Liver (tissue), 9 donors: ENCODE results near the gene ABCC5. TPM values are rescaled to one million over a fixed set of nuclear protein-coding genes. Genes with fewer than 3 reads are reported as not detected.

ENCODE experiments used
- DNase-seq: peaks from one replicate; pipeline ENCODE4 v3.0.0-alpha.2; 2017; ENCODE audit warnings: low spot score
- H3K27ac ChIP-seq, 2 donors: one replicate each; pipeline ENCODE4 v1.7.0; 2013; ENCODE audit warnings: inconsistent platforms in 2 of 2, low read length in 2 of 2, control low read depth in 1 of 2, low read depth in 1 of 2, mild to moderate bottlenecking in 1 of 2
- H3K27me3 ChIP-seq, 4 donors: one replicate each; pipeline versions ENCODE4 v1.6.1 to v1.7.0; 2013; ENCODE audit warnings: low read length in 3 of 4, inconsistent platforms in 1 of 4, mild to moderate bottlenecking in 1 of 4, moderate library complexity in 1 of 4; ENCODE audit not compliant: control insufficient read depth in 4 of 4, insufficient read depth in 4 of 4
- H3K36me3 ChIP-seq, 4 donors: one replicate each; pipeline versions ENCODE4 v1.6.1 to v1.7.0; 2013; ENCODE audit warnings: low read length in 3 of 4, mild to moderate bottlenecking in 3 of 4, low read depth in 1 of 4, moderate library complexity in 1 of 4; ENCODE audit not compliant: control insufficient read depth in 4 of 4, insufficient read depth in 3 of 4
- H3K4me1 ChIP-seq, 4 donors: one replicate each; pipeline versions ENCODE4 v1.6.1 to v1.7.0; 2013; ENCODE audit warnings: low read length in 3 of 4, mild to moderate bottlenecking in 3 of 4, moderate library complexity in 1 of 4; ENCODE audit not compliant: control insufficient read depth in 4 of 4, insufficient read depth in 4 of 4
- H3K4me3 ChIP-seq, 3 donors: one replicate each; pipeline versions ENCODE4 v1.6.1 to v1.7.0; 2013; ENCODE audit warnings: low read length in 3 of 3, control low read depth in 1 of 3, low read depth in 1 of 3, mild to moderate bottlenecking in 1 of 3
- H3K9ac ChIP-seq, 2 donors: one replicate each; pipeline ENCODE4 v1.7.0; 2013; ENCODE audit warnings: low read length in 2 of 2, mild to moderate bottlenecking in 2 of 2, moderate library complexity in 2 of 2, control low read depth in 1 of 2, low read depth in 1 of 2
- H3K9me3 ChIP-seq, 4 donors: one replicate each; pipeline versions ENCODE4 v1.6.1 to v1.7.0; 2013; ENCODE audit warnings: low read length in 3 of 4; ENCODE audit not compliant: control insufficient read depth in 4 of 4
- EGR1 ChIP-seq, 2 donors: IDR thresholded peaks; 2 replicates each; pipeline ENCODE4 v1.6.1; 2016 to 2018; ENCODE audit warnings: antibody characterized with exemption in 2 of 2, low read depth in 2 of 2
- FOXA1 ChIP-seq: IDR thresholded peaks from 2 replicates; pipeline ENCODE4 v1.6.1; 2016; ENCODE audit warnings: antibody characterized with exemption
- FOXA2 ChIP-seq: IDR thresholded peaks from 2 replicates; pipeline ENCODE4 v1.6.1; 2016; ENCODE audit warnings: antibody characterized with exemption
- GABPA ChIP-seq, 2 donors: IDR thresholded peaks in 1 of 2; conservative IDR thresholded peaks in 1 of 2; 2 replicates each; pipeline ENCODE4 v1.6.1; 2016; ENCODE audit warnings: antibody characterized with exemption in 2 of 2, mild to moderate bottlenecking in 1 of 2, moderate library complexity in 1 of 2
- HNF4G ChIP-seq: IDR thresholded peaks from 2 replicates; pipeline ENCODE4 v1.6.1; 2016; ENCODE audit warnings: antibody characterized with exemption
- JUND ChIP-seq, 2 donors: IDR thresholded peaks; 2 replicates each; pipeline ENCODE4 v1.6.1; 2016; ENCODE audit warnings: antibody characterized with exemption in 2 of 2
- NR2F2 ChIP-seq: IDR thresholded peaks from 2 replicates; pipeline ENCODE4 v1.6.1; 2016; ENCODE audit warnings: antibody characterized with exemption
- RAD21 ChIP-seq, 2 donors: IDR thresholded peaks; 2 replicates each; pipeline ENCODE4 v1.6.1; 2016; ENCODE audit warnings: antibody characterized with exemption in 2 of 2, mild to moderate bottlenecking in 2 of 2
- RXRA ChIP-seq, 2 donors: IDR thresholded peaks; 2 replicates each; pipeline ENCODE4 v1.6.1; 2017 to 2018; ENCODE audit warnings: antibody characterized with exemption in 2 of 2, mild to moderate bottlenecking in 1 of 2
- SP1 ChIP-seq: IDR thresholded peaks from 2 replicates; pipeline ENCODE4 v1.6.1; 2018; ENCODE audit warnings: antibody characterized with exemption, mild to moderate bottlenecking
- TAF1 ChIP-seq: conservative IDR thresholded peaks from 2 replicates; pipeline ENCODE4 v1.6.1; 2016; ENCODE audit warnings: antibody characterized with exemption, mild to moderate bottlenecking
- YY1 ChIP-seq: IDR thresholded peaks from 2 replicates; pipeline ENCODE4 v1.6.1; 2016; ENCODE audit warnings: antibody characterized with exemption, mild to moderate bottlenecking
- ZBTB33 ChIP-seq: IDR thresholded peaks from 2 replicates; pipeline ENCODE4 v1.6.1; 2016; ENCODE audit warnings: antibody characterized with exemption
- WGBS: extraction: QIAGEN DNeasy Blood & Tissue Kit; methylation state at CpG from one replicate; pipeline ENCODE4 v1.1.7; 2013; 5-methylcytosine and 5-hydroxymethylcytosine counted together
- polyA plus RNA-seq, 2 donors: library from polyadenylated mRNA; stranded (reverse) in 1 of 2; unstranded in 1 of 2; fragments of 200-250 nt in 1 of 2; fragments of >200 nt in 1 of 2; fragmentation: Nextera tagmentation in 1 of 2; extraction: Ambion mirVana in 1 of 2; gene quantifications; one replicate each; pipeline versions ENCODE4 v1.2.1 to v1.2.3, GENCODE V29; 2013 to 2015
- total RNA-seq, 2 donors: library from RNA; depleted of rRNA; stranded (reverse); fragments of >200 nt; gene quantifications; one replicate each; pipeline ENCODE4 v1.2.3, GENCODE V29; 2014
- TF ChIP-seq, protein P1 (sequence below): IDR thresholded peaks from 2 replicates; pipeline ENCODE4 v1.6.1; 2016; ENCODE audit warnings: antibody characterized with exemption
- TF ChIP-seq, protein P2 (sequence below): IDR thresholded peaks from 2 replicates; pipeline ENCODE4 v1.6.1; 2016; ENCODE audit warnings: antibody characterized with exemption
- TF ChIP-seq, protein P3 (sequence below): IDR thresholded peaks from 2 replicates; pipeline ENCODE4 v1.6.1; 2016; ENCODE audit warnings: antibody characterized with exemption, mild to moderate bottlenecking
- TF ChIP-seq, protein P4 (sequence below): fragments of 150-350 bp; IDR thresholded peaks from 2 replicates; pipeline ENCODE4 v1.5.1; 2017; ENCODE audit warnings: improper control_type of control experiment, low read depth, low read length; ENCODE audit not compliant: missing input control
- donor health status: healthy.
- donor health status: healthy.
- donor health status: healthy.
- donor health status: healthy.
- donor health status: healthy.

The ABCC5 gene
- total and polyA plus RNA-seq, 4 donors: 2.8 to 35.7 (median 8.1) TPM

DNA sequence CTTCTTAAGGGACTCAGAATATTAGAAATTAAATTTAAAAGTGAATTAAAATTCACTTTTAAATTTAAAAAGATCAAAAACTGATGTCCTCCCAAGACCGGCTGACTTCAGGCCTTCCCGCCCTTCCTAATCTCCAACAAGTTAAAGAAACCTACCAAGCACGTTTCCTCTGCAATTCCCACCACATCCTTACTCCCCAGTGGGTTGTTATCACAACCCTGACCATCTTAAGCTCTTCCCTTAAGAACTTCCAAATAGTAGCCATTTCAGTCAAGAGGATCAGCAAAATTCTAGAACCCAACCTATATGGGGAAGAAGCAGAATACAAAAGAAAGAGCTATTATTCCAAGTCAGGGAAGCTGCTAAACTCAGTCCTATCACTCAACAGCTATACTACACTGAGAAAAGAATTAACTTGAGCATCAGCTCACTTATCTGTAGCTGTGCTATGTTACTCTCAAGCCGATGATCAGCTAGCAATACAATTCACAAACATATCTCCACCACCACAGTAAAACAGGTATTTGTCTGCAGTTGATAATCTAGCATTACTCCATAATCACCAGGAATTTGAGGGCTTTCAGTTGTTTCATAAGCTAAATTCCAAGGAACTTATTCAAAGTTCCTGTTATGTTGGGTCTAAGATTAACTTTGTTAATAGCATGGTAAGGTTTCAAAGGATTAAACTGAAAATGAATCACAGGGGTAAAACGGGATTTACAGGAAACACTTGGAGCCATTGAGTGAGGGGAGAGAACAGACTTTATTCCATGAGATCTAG, 14.3 kb downstream of the ABCC5 start:
- 95% methylated on average over 5 of the region's 5 CpGs for whole genome bisulfite sequencing
- TF ChIP-seq HNF4G (no peak), FOXA1 (no peak), RAD21 (IDR thresholded peaks at IDR 0.05) (no peak), FOXA2 (no peak), ZBTB33 (no peak), EGR1 (IDR thresholded peaks at IDR 0.05; ENCODE audit: low read depth in 2 of 2) (no peak), SP1 (no peak), JUND (IDR thresholded peaks at IDR 0.05) (no peak), RXRA (IDR thresholded peaks at IDR 0.05) (no peak)
- TF ChIP-seq, protein P1, sequence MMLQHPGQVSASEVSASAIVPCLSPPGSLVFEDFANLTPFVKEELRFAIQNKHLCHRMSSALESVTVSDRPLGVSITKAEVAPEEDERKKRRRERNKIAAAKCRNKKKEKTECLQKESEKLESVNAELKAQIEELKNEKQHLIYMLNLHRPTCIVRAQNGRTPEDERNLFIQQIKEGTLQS: no peak
- no peaks in the 10 kb centered on the region for H3K9me3 ChIP-seq
- no peak overlapping the region for H3K27ac ChIP-seq
- no peaks in the 10 kb centered on the region for H3K4me1 ChIP-seq
- H3K27me3 ChIP-seq: no peaks in the 10 kb centered on the region
- peaks cover 0 to 2% (median 0%) of the 10 kb centered on the region in 4 donors for H3K36me3 ChIP-seq
- no peak overlapping the region for H3K9ac ChIP-seq
- H3K4me3 ChIP-seq: no peak overlapping the region
- DNase-seq: no peak

GRCh38 chr3:184002469-184002868, 15.2 kb downstream of the ABCC5 start:
- TF ChIP-seq GABPA (IDR thresholded peaks at IDR 0.05 in 1 of 2, conservative IDR thresholded peaks at IDR 0.05 in 1 of 2): no peak
- TF ChIP-seq, protein P2, sequence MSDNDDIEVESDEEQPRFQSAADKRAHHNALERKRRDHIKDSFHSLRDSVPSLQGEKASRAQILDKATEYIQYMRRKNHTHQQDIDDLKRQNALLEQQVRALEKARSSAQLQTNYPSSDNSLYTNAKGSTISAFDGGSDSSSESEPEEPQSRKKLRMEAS: no peak
- TF ChIP-seq NR2F2: no peak
- TF ChIP-seq ZBTB33: no peak
- TF ChIP-seq FOXA2: no peak
- no peak for TF ChIP-seq HNF4G
- TF ChIP-seq RXRA (IDR thresholded peaks at IDR 0.05): no peak
- TF ChIP-seq, protein P3, sequence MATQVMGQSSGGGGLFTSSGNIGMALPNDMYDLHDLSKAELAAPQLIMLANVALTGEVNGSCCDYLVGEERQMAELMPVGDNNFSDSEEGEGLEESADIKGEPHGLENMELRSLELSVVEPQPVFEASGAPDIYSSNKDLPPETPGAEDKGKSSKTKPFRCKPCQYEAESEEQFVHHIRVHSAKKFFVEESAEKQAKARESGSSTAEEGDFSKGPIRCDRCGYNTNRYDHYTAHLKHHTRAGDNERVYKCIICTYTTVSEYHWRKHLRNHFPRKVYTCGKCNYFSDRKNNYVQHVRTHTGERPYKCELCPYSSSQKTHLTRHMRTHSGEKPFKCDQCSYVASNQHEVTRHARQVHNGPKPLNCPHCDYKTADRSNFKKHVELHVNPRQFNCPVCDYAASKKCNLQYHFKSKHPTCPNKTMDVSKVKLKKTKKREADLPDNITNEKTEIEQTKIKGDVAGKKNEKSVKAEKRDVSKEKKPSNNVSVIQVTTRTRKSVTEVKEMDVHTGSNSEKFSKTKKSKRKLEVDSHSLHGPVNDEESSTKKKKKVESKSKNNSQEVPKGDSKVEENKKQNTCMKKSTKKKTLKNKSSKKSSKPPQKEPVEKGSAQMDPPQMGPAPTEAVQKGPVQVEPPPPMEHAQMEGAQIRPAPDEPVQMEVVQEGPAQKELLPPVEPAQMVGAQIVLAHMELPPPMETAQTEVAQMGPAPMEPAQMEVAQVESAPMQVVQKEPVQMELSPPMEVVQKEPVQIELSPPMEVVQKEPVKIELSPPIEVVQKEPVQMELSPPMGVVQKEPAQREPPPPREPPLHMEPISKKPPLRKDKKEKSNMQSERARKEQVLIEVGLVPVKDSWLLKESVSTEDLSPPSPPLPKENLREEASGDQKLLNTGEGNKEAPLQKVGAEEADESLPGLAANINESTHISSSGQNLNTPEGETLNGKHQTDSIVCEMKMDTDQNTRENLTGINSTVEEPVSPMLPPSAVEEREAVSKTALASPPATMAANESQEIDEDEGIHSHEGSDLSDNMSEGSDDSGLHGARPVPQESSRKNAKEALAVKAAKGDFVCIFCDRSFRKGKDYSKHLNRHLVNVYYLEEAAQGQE: no peak
- TF ChIP-seq EGR1 (IDR thresholded peaks at IDR 0.05; ENCODE audit: low read depth in 2 of 2): no peak
- TF ChIP-seq TAF1: no peak
- TF ChIP-seq, protein P4, sequence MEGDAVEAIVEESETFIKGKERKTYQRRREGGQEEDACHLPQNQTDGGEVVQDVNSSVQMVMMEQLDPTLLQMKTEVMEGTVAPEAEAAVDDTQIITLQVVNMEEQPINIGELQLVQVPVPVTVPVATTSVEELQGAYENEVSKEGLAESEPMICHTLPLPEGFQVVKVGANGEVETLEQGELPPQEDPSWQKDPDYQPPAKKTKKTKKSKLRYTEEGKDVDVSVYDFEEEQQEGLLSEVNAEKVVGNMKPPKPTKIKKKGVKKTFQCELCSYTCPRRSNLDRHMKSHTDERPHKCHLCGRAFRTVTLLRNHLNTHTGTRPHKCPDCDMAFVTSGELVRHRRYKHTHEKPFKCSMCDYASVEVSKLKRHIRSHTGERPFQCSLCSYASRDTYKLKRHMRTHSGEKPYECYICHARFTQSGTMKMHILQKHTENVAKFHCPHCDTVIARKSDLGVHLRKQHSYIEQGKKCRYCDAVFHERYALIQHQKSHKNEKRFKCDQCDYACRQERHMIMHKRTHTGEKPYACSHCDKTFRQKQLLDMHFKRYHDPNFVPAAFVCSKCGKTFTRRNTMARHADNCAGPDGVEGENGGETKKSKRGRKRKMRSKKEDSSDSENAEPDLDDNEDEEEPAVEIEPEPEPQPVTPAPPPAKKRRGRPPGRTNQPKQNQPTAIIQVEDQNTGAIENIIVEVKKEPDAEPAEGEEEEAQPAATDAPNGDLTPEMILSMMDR: no peak
- TF ChIP-seq FOXA1: no peak
- TF ChIP-seq YY1: no peak
- TF ChIP-seq RAD21 (IDR thresholded peaks at IDR 0.05): no peak
- TF ChIP-seq JUND (IDR thresholded peaks at IDR 0.05): no peak
- TF ChIP-seq SP1: no peak
- H3K4me1 ChIP-seq: no peaks in the 10 kb centered on the region
- no peak for DNase-seq

More at GRCh38 chr3:184002469-184002868, 15.2 kb downstream of the ABCC5 start:
- Histone ChIP-seq H3K36me3 (peaks cover 0 to 2% (median 0%) of the 10 kb centered on the region in 4 donors), H3K9ac (no peak overlapping the region), H3K9me3 (no peaks in the 10 kb centered on the region), H3K27ac (no peak overlapping the region), H3K4me3 (no peak overlapping the region), H3K27me3 (no peaks in the 10 kb centered on the region)
- 97% methylated on average over 11 of the region's 11 CpGs for WGBS
